ENCODE data around the gene DGUOK.
"Not testable (repeated sequence)": the region's sequence is repeated elsewhere in the genome, so short reads cannot be mapped to it uniquely, and the experiment has no call there.

DGUOK gene

GRCh38 chr2:73899801-73900336, 26.8 kb upstream of the DGUOK start:
- no peak for DNase-seq (ENCODE audit: low read depth in 1 of 2, low spot score in 1 of 2)

- DNase-seq (ENCODE audit: low read depth in 1 of 2, low spot score in 1 of 2): no peak
These were observed 25.5 kb upstream of the DGUOK start for GRCh38 chr2:73901143-73901542.

- no peak for DNase-seq (ENCODE audit: low read depth in 1 of 2, low spot score in 1 of 2)
These were observed 24.4 kb upstream of the DGUOK start for GRCh38 chr2:73902284-73902683.

- no peak for DNase-seq (ENCODE audit: low read depth in 1 of 2, low spot score in 1 of 2)
These were observed 23.4 kb upstream of the DGUOK start for GRCh38 chr2:73903313-73903712.

GRCh38 chr2:73903949-73904613, 22.6 kb upstream of the DGUOK start:
- DNase-seq (ENCODE audit: low read depth in 1 of 2, low spot score in 1 of 2): not testable (repeated sequence)

- DNase-seq (ENCODE audit: low read depth in 1 of 2, low spot score in 1 of 2): no peak
These were observed 21.7 kb upstream of the DGUOK start for GRCh38 chr2:73904952-73905351.

GRCh38 chr2:73906847-73907505, 19.7 kb upstream of the DGUOK start:
- no peak for DNase-seq (ENCODE audit: low read depth in 1 of 2, low spot score in 1 of 2)

GRCh38 chr2:73907840-73908452, 18.7 kb upstream of the DGUOK start:
- peak; percentile 11 to 17 for DNase-seq (ENCODE audit: low read depth in 1 of 2, low spot score in 1 of 2)

- no peak for DNase-seq (ENCODE audit: low read depth in 1 of 2, low spot score in 1 of 2)
These were observed 17.7 kb upstream of the DGUOK start for GRCh38 chr2:73908689-73909652.

GRCh38 chr2:73910873-73911547, 15.7 kb upstream of the DGUOK start:
- DNase-seq (ENCODE audit: low read depth in 1 of 2, low spot score in 1 of 2): no peak

- no peak for DNase-seq (ENCODE audit: low read depth in 1 of 2, low spot score in 1 of 2)
These were observed 15.0 kb upstream of the DGUOK start for GRCh38 chr2:73911548-73912208.

GRCh38 chr2:73913414-73914054, 13.1 kb upstream of the DGUOK start:
- DNase-seq (ENCODE audit: low read depth in 1 of 2, low spot score in 1 of 2): no peak

- DNase-seq (ENCODE audit: low read depth in 1 of 2, low spot score in 1 of 2): no peak
These were observed 12.0 kb upstream of the DGUOK start for GRCh38 chr2:73914667-73915066.

- no peak for DNase-seq (ENCODE audit: low read depth in 1 of 2, low spot score in 1 of 2)
These were observed 11.2 kb upstream of the DGUOK start for GRCh38 chr2:73915437-73915993.

GRCh38 chr2:73916666-73917065, 10.0 kb upstream of the DGUOK start:
- DNase-seq (ENCODE audit: low read depth in 1 of 2, low spot score in 1 of 2): no peak

GRCh38 chr2:73917296-73917695, 9.4 kb upstream of the DGUOK start:
- no peak for DNase-seq (ENCODE audit: low read depth in 1 of 2, low spot score in 1 of 2)

GRCh38 chr2:73917696-73918207, 8.9 kb upstream of the DGUOK start:
- no peak for DNase-seq (ENCODE audit: low read depth in 1 of 2, low spot score in 1 of 2)

GRCh38 chr2:73918856-73919255, 7.8 kb upstream of the DGUOK start:
- DNase-seq (ENCODE audit: low read depth in 1 of 2, low spot score in 1 of 2): no peak
